ENCODE data around the gene ATRIP. TPM values are rescaled to one million over a fixed set of nuclear protein-coding genes. Genes with fewer than 3 reads are reported as not detected.

ATRIP gene
- total RNA-seq, 2 experiments from 2014 or later, result 16.3 to 24.5 TPM

DNA sequence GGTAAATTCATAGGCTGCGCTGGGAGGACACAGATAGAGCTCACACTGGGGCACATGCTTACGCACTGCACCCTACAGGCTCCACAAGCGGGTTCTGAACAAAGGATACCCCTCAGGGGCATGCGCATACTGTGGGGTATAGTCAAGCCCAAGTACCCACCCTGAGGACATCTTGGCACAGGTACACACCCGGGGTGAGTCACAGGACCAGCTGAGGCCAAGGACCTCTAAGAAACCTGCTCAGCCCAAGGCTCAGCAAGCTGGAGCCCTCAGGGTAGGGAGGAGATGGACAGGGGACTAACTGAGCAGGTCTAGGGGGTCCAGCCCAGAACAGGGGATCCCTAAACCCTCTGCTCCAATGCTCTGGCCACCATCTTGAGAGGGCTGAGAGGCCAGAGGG, 54.1 kb downstream of the ATRIP start:
- TF ChIP-seq EZH2phosphoT487 (IDR thresholded peaks at IDR 0.05; ENCODE audit: borderline replicate concordance, low read depth, low read length), result no peak
- TF ChIP-seq, protein P1, sequence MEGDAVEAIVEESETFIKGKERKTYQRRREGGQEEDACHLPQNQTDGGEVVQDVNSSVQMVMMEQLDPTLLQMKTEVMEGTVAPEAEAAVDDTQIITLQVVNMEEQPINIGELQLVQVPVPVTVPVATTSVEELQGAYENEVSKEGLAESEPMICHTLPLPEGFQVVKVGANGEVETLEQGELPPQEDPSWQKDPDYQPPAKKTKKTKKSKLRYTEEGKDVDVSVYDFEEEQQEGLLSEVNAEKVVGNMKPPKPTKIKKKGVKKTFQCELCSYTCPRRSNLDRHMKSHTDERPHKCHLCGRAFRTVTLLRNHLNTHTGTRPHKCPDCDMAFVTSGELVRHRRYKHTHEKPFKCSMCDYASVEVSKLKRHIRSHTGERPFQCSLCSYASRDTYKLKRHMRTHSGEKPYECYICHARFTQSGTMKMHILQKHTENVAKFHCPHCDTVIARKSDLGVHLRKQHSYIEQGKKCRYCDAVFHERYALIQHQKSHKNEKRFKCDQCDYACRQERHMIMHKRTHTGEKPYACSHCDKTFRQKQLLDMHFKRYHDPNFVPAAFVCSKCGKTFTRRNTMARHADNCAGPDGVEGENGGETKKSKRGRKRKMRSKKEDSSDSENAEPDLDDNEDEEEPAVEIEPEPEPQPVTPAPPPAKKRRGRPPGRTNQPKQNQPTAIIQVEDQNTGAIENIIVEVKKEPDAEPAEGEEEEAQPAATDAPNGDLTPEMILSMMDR (conservative IDR thresholded peaks at IDR 0.05; ENCODE audit: low read length), result no peak
- H3K9me2 ChIP-seq (ENCODE audit: insufficient read depth, low read length), result no peaks in the 10 kb centered on the region
- H3K36me3 ChIP-seq (ENCODE audit: insufficient read depth, low read length), result no peaks in the 10 kb centered on the region
- no peaks in the 10 kb centered on the region for H3K9me3 ChIP-seq (ENCODE audit: low read length)
- H2AFZ ChIP-seq (ENCODE audit: low read length), result no peak overlapping the region
- intact Hi-C loops (cut with micrococcal nuclease; ENCODE audit: unreplicated experiment), result no loop called here
- POLR2A ChIA-PET, result interaction anchor here (0.9 kb wide), 1 partner anchor 12 kb away, joined by 3 read pairs; no protein-coding TSS in a partner anchor
- CTCF ChIA-PET (ENCODE audit: unreplicated experiment), result no interaction called here
- no peak overlapping the region for H3K27ac ChIP-seq (ENCODE audit: low read depth, low read length, poor library complexity, severe bottlenecking)
- BruUV-seq (replicated peaks), result no TSS peak
- no peak overlapping the region for H3K4me2 ChIP-seq (ENCODE audit: low read length)
- no peaks in the 10 kb centered on the region for H3K4me1 ChIP-seq (ENCODE audit: insufficient read depth, low read length, poor library complexity, severe bottlenecking)
- H3K4me3 ChIP-seq (ENCODE audit: low read depth, low read length, poor library complexity, severe bottlenecking), result no peak overlapping the region
- no peak for DNase-seq (ENCODE audit: low spot score)
- H3K79me2 ChIP-seq (ENCODE audit: insufficient read depth, low read depth, low read length), result no peaks in the 10 kb centered on the region
- no peaks in the 10 kb centered on the region for H4K20me1 ChIP-seq (ENCODE audit: insufficient read depth, low read length)

DNA sequence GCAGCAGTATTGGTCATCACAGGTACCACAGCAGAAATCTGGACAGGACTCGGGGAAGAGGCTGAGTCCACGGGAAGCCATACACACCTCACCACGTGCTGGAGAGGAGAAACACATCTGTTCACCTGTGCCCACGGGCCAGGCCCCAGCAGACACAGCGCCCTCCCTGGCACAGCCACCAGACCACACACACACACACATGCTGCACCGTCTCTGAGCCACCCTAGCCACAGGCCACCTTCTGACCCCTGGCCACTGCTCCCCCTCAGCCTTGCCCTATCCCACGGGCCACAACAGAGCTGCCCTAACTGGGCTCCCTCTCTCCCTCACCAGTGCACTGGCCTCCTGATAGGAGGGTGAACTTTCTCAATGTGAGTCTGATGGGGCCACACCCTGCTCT, 54.7 kb downstream of the ATRIP start:
- no peak overlapping the region for H3K4me2 ChIP-seq (ENCODE audit: low read length)
- no peaks in the 10 kb centered on the region for H3K79me2 ChIP-seq (ENCODE audit: insufficient read depth, low read depth, low read length)
- H3K36me3 ChIP-seq (ENCODE audit: insufficient read depth, low read length), result no peaks in the 10 kb centered on the region
- H4K20me1 ChIP-seq (ENCODE audit: insufficient read depth, low read length), result no peaks in the 10 kb centered on the region
- BruUV-seq (replicated peaks), result no TSS peak
- H3K9me3 ChIP-seq (ENCODE audit: low read length), result no peaks in the 10 kb centered on the region
- no peak for TF ChIP-seq EZH2phosphoT487 (IDR thresholded peaks at IDR 0.05; ENCODE audit: borderline replicate concordance, low read depth, low read length)
- TF ChIP-seq, protein P1 (conservative IDR thresholded peaks at IDR 0.05; ENCODE audit: low read length), result no peak
- ChIA-PET POLR2A (interaction anchor here (0.9 kb wide), 1 partner anchor 12 kb away, joined by 3 read pairs; no protein-coding TSS in a partner anchor), CTCF (ENCODE audit: unreplicated experiment) (no interaction called here)
- no peak overlapping the region for H3K27ac ChIP-seq (ENCODE audit: low read depth, low read length, poor library complexity, severe bottlenecking)
- no peak for DNase-seq (ENCODE audit: low spot score)
- intact Hi-C loops (cut with micrococcal nuclease; ENCODE audit: unreplicated experiment), result no loop called here
- H3K9me2 ChIP-seq (ENCODE audit: insufficient read depth, low read length), result no peaks in the 10 kb centered on the region
- H3K4me3 ChIP-seq (ENCODE audit: low read depth, low read length, poor library complexity, severe bottlenecking), result no peak overlapping the region
- H2AFZ ChIP-seq (ENCODE audit: low read length), result no peak overlapping the region
- H3K4me1 ChIP-seq (ENCODE audit: insufficient read depth, low read length, poor library complexity, severe bottlenecking), result no peaks in the 10 kb centered on the region

DNA sequence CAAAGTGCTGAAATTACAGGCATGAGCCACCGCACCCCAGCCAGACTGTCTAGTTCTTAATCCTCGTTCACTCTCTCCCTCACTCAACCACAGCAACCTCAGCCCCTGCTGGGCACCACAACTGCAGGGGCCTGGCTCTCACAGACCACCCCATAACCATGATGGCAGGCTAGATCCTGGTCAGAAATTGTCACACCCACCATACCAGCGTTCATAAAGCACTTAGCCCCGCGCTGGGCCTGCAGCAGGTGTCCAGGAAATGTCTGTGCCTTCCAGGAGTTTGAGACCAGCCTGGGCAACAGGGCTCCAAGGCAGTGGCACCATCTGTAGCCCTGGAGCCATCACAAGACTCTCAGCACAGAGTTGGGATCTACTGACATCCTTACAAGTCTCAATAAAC, 55.6 kb downstream of the ATRIP start:
- Histone ChIP-seq H3K4me2 (ENCODE audit: low read length) (no peak overlapping the region), H3K79me2 (ENCODE audit: insufficient read depth, low read depth, low read length) (no peaks in the 10 kb centered on the region), H3K9me3 (ENCODE audit: low read length) (no peaks in the 10 kb centered on the region), H3K36me3 (ENCODE audit: insufficient read depth, low read length) (no peaks in the 10 kb centered on the region), H3K27ac (ENCODE audit: low read depth, low read length, poor library complexity, severe bottlenecking) (no peak overlapping the region), H2AFZ (ENCODE audit: low read length) (no peak overlapping the region), H4K20me1 (ENCODE audit: insufficient read depth, low read length) (no peaks in the 10 kb centered on the region), H3K4me1 (ENCODE audit: insufficient read depth, low read length, poor library complexity, severe bottlenecking) (no peaks in the 10 kb centered on the region), H3K9me2 (ENCODE audit: insufficient read depth, low read length) (no peaks in the 10 kb centered on the region), H3K4me3 (ENCODE audit: low read depth, low read length, poor library complexity, severe bottlenecking) (no peak overlapping the region)
- intact Hi-C loops (cut with micrococcal nuclease; ENCODE audit: unreplicated experiment), result no loop called here
- TF ChIP-seq EZH2phosphoT487 (IDR thresholded peaks at IDR 0.05; ENCODE audit: borderline replicate concordance, low read depth, low read length), result no peak
- TF ChIP-seq, protein P1 (conservative IDR thresholded peaks at IDR 0.05; ENCODE audit: low read length), result no peak
- POLR2A ChIA-PET, result no interaction called here
- DNase-seq (ENCODE audit: low spot score), result no peak
- CTCF ChIA-PET (ENCODE audit: unreplicated experiment), result no interaction called here
- no TSS peak for BruUV-seq (replicated peaks)

Measured in OCI-LY7 (cell line).